ENCODE data around the gene CCIN.
A peak's percentile ranks its signal among the peaks of the same experiment; 100 is the strongest.

The CCIN gene

GRCh38 chr9:36137392-36138004 is 31.7 kb upstream of the CCIN start:
- Histone ChIP-seq H4K91ac (ENCODE audit: low read length) (peak overlapping the region; percentile 56), H3K23ac (ENCODE audit: low read length in 2 of 2) (peak overlapping the region in 1 of 2 experiments; percentile 5), H3K9me3 (ENCODE audit: control insufficient read depth, low read length) (no peaks in the 10 kb centered on the region), H2BK120ac (ENCODE audit: low read depth, low read length) (no peak overlapping the region), H3K18ac (ENCODE audit: low read depth in 1 of 2, low read length in 2 of 2) (peak overlapping the region in 1 of 2 experiments; percentile 83), H3K4ac (ENCODE audit: low read depth in 1 of 2, low read length in 2 of 2) (peak overlapping the region in 1 of 2 experiments; percentile 66), H4K8ac (ENCODE audit: low read length) (no peak overlapping the region), H2BK12ac (ENCODE audit: low read length in 2 of 2) (peak overlapping the region in 1 of 2 experiments; percentile 88), H3K4me2 (ENCODE audit: low read length, poor library complexity, severe bottlenecking) (peak overlapping the region; percentile 93), H3K14ac (ENCODE audit: low read length in 2 of 2) (peak overlapping the region in 1 of 2 experiments; percentile 63), H2BK5ac (ENCODE audit: low read depth, low read length, poor library complexity, severe bottlenecking) (no peak overlapping the region), H3K4me3 (ENCODE audit: insufficient read depth in 1 of 2, low read depth in 1 of 2, low read length in 2 of 2) (peak overlapping the region; percentile 71 to 85), H3K27me3 (ENCODE audit: control insufficient read depth in 1 of 2, insufficient read depth in 1 of 2, low read length in 2 of 2) (peaks cover 0 to 5% of the 10 kb centered on the region in 2 experiments), H2AK5ac (ENCODE audit: low read length, severe bottlenecking) (no peak overlapping the region), H3K9ac (ENCODE audit: low read length) (peak overlapping the region; percentile 88), H3K4me1 (ENCODE audit: control insufficient read depth, insufficient read depth, low read depth, low read length) (peaks cover 29% of the 10 kb centered on the region), H3K36me3 (ENCODE audit: control insufficient read depth in 1 of 2, insufficient read depth in 2 of 2, low read depth in 1 of 2, low read length in 2 of 2) (peaks cover 0 to 8% of the 10 kb centered on the region in 2 experiments), H3K27ac (ENCODE audit: low read length, poor library complexity, severe bottlenecking) (no peak overlapping the region), H2BK15ac (ENCODE audit: low read depth, poor library complexity, severe bottlenecking) (peak overlapping the region; percentile 6), H2AFZ (ENCODE audit: low read depth, low read length) (peak overlapping the region; percentile 55), H3K79me1 (replicated peaks; ENCODE audit: low read length, poor library complexity, severe bottlenecking) (peaks cover 27% of the 10 kb centered on the region)
- WGBS, result 29% methylated on average over 12 of the region's 12 CpGs
- DNase-seq, result peak; percentile 59

- H3K4me3 ChIP-seq (ENCODE audit: insufficient read depth in 1 of 2, low read depth in 1 of 2, low read length in 2 of 2), result no peak overlapping the region
- H2BK5ac ChIP-seq (ENCODE audit: low read depth, low read length, poor library complexity, severe bottlenecking), result no peak overlapping the region
- peaks cover 34% of the 10 kb centered on the region for H3K4me1 ChIP-seq (ENCODE audit: control insufficient read depth, insufficient read depth, low read depth, low read length)
- no peak overlapping the region for H2BK15ac ChIP-seq (ENCODE audit: low read depth, poor library complexity, severe bottlenecking)
- peak overlapping the region in 1 of 2 experiments; percentile 35 for H3K4ac ChIP-seq (ENCODE audit: low read depth in 1 of 2, low read length in 2 of 2)
- 97% methylated on average over 10 of the region's 10 CpGs for WGBS
- no peak overlapping the region for H3K18ac ChIP-seq (ENCODE audit: low read depth in 1 of 2, low read length in 2 of 2)
- H3K36me3 ChIP-seq (ENCODE audit: control insufficient read depth in 1 of 2, insufficient read depth in 2 of 2, low read depth in 1 of 2, low read length in 2 of 2), result peaks cover 0 to 17% of the 10 kb centered on the region in 2 experiments
- H2BK12ac ChIP-seq (ENCODE audit: low read length in 2 of 2), result no peak overlapping the region
- H3K9ac ChIP-seq (ENCODE audit: low read length), result no peak overlapping the region
- peaks cover 0 to 5% of the 10 kb centered on the region in 2 experiments for H3K27me3 ChIP-seq (ENCODE audit: control insufficient read depth in 1 of 2, insufficient read depth in 1 of 2, low read length in 2 of 2)
- DNase-seq, result no peak
- no peak overlapping the region for H3K27ac ChIP-seq (ENCODE audit: low read length, poor library complexity, severe bottlenecking)
- no peak overlapping the region for H2BK120ac ChIP-seq (ENCODE audit: low read depth, low read length)
- peak overlapping the region; percentile 18 for H2AK5ac ChIP-seq (ENCODE audit: low read length, severe bottlenecking)
- no peak overlapping the region for H3K4me2 ChIP-seq (ENCODE audit: low read length, poor library complexity, severe bottlenecking)
- no peak overlapping the region for H3K14ac ChIP-seq (ENCODE audit: low read length in 2 of 2)
- peaks cover 35% of the 10 kb centered on the region for H3K79me1 ChIP-seq (replicated peaks; ENCODE audit: low read length, poor library complexity, severe bottlenecking)
- H4K8ac ChIP-seq (ENCODE audit: low read length), result no peak overlapping the region
- no peaks in the 10 kb centered on the region for H3K9me3 ChIP-seq (ENCODE audit: control insufficient read depth, low read length)
- H4K91ac ChIP-seq (ENCODE audit: low read length), result peak overlapping the region; percentile 48
- H2AFZ ChIP-seq (ENCODE audit: low read depth, low read length), result no peak overlapping the region
- H3K23ac ChIP-seq (ENCODE audit: low read length in 2 of 2), result no peak overlapping the region
These were observed 30.7 kb upstream of the CCIN start for GRCh38 chr9:36138496-36138895.

GRCh38 chr9:36138901-36139300 is 30.3 kb upstream of the CCIN start:
- Histone ChIP-seq H3K27me3 (ENCODE audit: control insufficient read depth in 1 of 2, insufficient read depth in 1 of 2, low read length in 2 of 2) (peaks cover 0 to 5% of the 10 kb centered on the region in 2 experiments), H2BK12ac (ENCODE audit: low read length in 2 of 2) (no peak overlapping the region), H3K23ac (ENCODE audit: low read length in 2 of 2) (no peak overlapping the region), H3K4me1 (ENCODE audit: control insufficient read depth, insufficient read depth, low read depth, low read length) (peaks cover 34% of the 10 kb centered on the region), H3K79me1 (replicated peaks; ENCODE audit: low read length, poor library complexity, severe bottlenecking) (peaks cover 36% of the 10 kb centered on the region), H3K9ac (ENCODE audit: low read length) (no peak overlapping the region), H3K9me3 (ENCODE audit: control insufficient read depth, low read length) (no peaks in the 10 kb centered on the region), H2BK120ac (ENCODE audit: low read depth, low read length) (no peak overlapping the region), H3K4me2 (ENCODE audit: low read length, poor library complexity, severe bottlenecking) (no peak overlapping the region), H3K36me3 (ENCODE audit: control insufficient read depth in 1 of 2, insufficient read depth in 2 of 2, low read depth in 1 of 2, low read length in 2 of 2) (peaks cover 0 to 17% of the 10 kb centered on the region in 2 experiments), H4K91ac (ENCODE audit: low read length) (no peak overlapping the region), H2BK5ac (ENCODE audit: low read depth, low read length, poor library complexity, severe bottlenecking) (no peak overlapping the region), H2AFZ (ENCODE audit: low read depth, low read length) (no peak overlapping the region), H3K18ac (ENCODE audit: low read depth in 1 of 2, low read length in 2 of 2) (no peak overlapping the region), H4K8ac (ENCODE audit: low read length) (no peak overlapping the region), H2BK15ac (ENCODE audit: low read depth, poor library complexity, severe bottlenecking) (no peak overlapping the region), H3K27ac (ENCODE audit: low read length, poor library complexity, severe bottlenecking) (no peak overlapping the region), H2AK5ac (ENCODE audit: low read length, severe bottlenecking) (no peak overlapping the region), H3K4ac (ENCODE audit: low read depth in 1 of 2, low read length in 2 of 2) (no peak overlapping the region), H3K4me3 (ENCODE audit: insufficient read depth in 1 of 2, low read depth in 1 of 2, low read length in 2 of 2) (no peak overlapping the region), H3K14ac (ENCODE audit: low read length in 2 of 2) (no peak overlapping the region)
- WGBS, result 97% methylated on average over 4 of the region's 5 CpGs
- no peak for DNase-seq

- no peak overlapping the region for H3K27ac ChIP-seq (ENCODE audit: low read length, poor library complexity, severe bottlenecking)
- no peak overlapping the region for H2BK15ac ChIP-seq (ENCODE audit: low read depth, poor library complexity, severe bottlenecking)
- no peak overlapping the region for H3K4me3 ChIP-seq (ENCODE audit: insufficient read depth in 1 of 2, low read depth in 1 of 2, low read length in 2 of 2)
- no peak overlapping the region for H2BK120ac ChIP-seq (ENCODE audit: low read depth, low read length)
- peaks cover 0 to 5% of the 10 kb centered on the region in 2 experiments for H3K27me3 ChIP-seq (ENCODE audit: control insufficient read depth in 1 of 2, insufficient read depth in 1 of 2, low read length in 2 of 2)
- H3K23ac ChIP-seq (ENCODE audit: low read length in 2 of 2), result no peak overlapping the region
- no peak overlapping the region for H4K91ac ChIP-seq (ENCODE audit: low read length)
- no peak for DNase-seq
- H3K4ac ChIP-seq (ENCODE audit: low read depth in 1 of 2, low read length in 2 of 2), result no peak overlapping the region
- H3K4me1 ChIP-seq (ENCODE audit: control insufficient read depth, insufficient read depth, low read depth, low read length), result peaks cover 34% of the 10 kb centered on the region
- H3K4me2 ChIP-seq (ENCODE audit: low read length, poor library complexity, severe bottlenecking), result no peak overlapping the region
- peak overlapping the region; percentile 37 for H3K9ac ChIP-seq (ENCODE audit: low read length)
- no peak overlapping the region for H2BK5ac ChIP-seq (ENCODE audit: low read depth, low read length, poor library complexity, severe bottlenecking)
- H4K8ac ChIP-seq (ENCODE audit: low read length), result no peak overlapping the region
- WGBS, result 91% methylated on average over 9 of the region's 11 CpGs
- no peak overlapping the region for H2AFZ ChIP-seq (ENCODE audit: low read depth, low read length)
- no peak overlapping the region for H2AK5ac ChIP-seq (ENCODE audit: low read length, severe bottlenecking)
- no peak overlapping the region for H3K14ac ChIP-seq (ENCODE audit: low read length in 2 of 2)
- no peaks in the 10 kb centered on the region for H3K9me3 ChIP-seq (ENCODE audit: control insufficient read depth, low read length)
- H2BK12ac ChIP-seq (ENCODE audit: low read length in 2 of 2), result no peak overlapping the region
- H3K36me3 ChIP-seq (ENCODE audit: control insufficient read depth in 1 of 2, insufficient read depth in 2 of 2, low read depth in 1 of 2, low read length in 2 of 2), result peaks cover 6 to 27% of the 10 kb centered on the region in 2 experiments
- no peak overlapping the region for H3K18ac ChIP-seq (ENCODE audit: low read depth in 1 of 2, low read length in 2 of 2)
- H3K79me1 ChIP-seq (replicated peaks; ENCODE audit: low read length, poor library complexity, severe bottlenecking), result peaks cover 43% of the 10 kb centered on the region
These were observed 28.8 kb upstream of the CCIN start for GRCh38 chr9:36140086-36141084.
